H9 (cell line): ENCODE results near the gene PER2. TPM values are rescaled to one million over a fixed set of nuclear protein-coding genes. Genes with fewer than 3 reads are reported as not detected.

Experiments used
- DNase-seq: peaks from one replicate; pipeline ENCODE4 v3.0.0-alpha.2; 2017
- H2AFZ ChIP-seq: one replicate; pipeline ENCODE4 v1.6.1; 2013; ENCODE audit warnings: mild to moderate bottlenecking, low read length, control low read depth, moderate library complexity
- H2AK5ac ChIP-seq: 2 replicates; pipeline ENCODE4 v1.6.1; 2013; ENCODE audit warnings: low read length, control low read depth, mixed read lengths; ENCODE audit not compliant: insufficient read length
- H2BK120ac ChIP-seq: one replicate; pipeline ENCODE4 v1.6.1; 2013; ENCODE audit warnings: low read depth, mild to moderate bottlenecking, low read length, control low read depth, inconsistent platforms; ENCODE audit not compliant: poor library complexity, severe bottlenecking
- H2BK12ac ChIP-seq: 2 replicates; pipeline ENCODE4 v1.6.1; 2013; ENCODE audit warnings: low read length, control low read depth, mixed read lengths, low read depth; ENCODE audit not compliant: insufficient read length
- H2BK15ac ChIP-seq: 2 replicates; pipeline ENCODE4 v1.6.1; 2013; ENCODE audit warnings: low read depth, low read length, control low read depth
- H2BK20ac ChIP-seq: one replicate; pipeline ENCODE4 v1.6.1; 2013; ENCODE audit warnings: low read depth, mild to moderate bottlenecking, low read length, control low read depth, inconsistent platforms; ENCODE audit not compliant: poor library complexity, severe bottlenecking
- H2BK5ac ChIP-seq: 2 replicates; pipeline ENCODE4 v1.6.1; 2013; ENCODE audit warnings: low read length, control low read depth, mixed read lengths; ENCODE audit not compliant: insufficient read length
- H3K14ac ChIP-seq: 2 replicates; pipeline ENCODE4 v1.6.1; 2013; ENCODE audit warnings: low read length, control low read depth; ENCODE audit not compliant: insufficient read depth
- H3K18ac ChIP-seq: 2 replicates; pipeline ENCODE4 v1.6.1; 2013; ENCODE audit warnings: low read depth, mild to moderate bottlenecking, mixed read lengths, low read length, control low read depth; ENCODE audit not compliant: insufficient read length
- H3K23ac ChIP-seq: 2 replicates; pipeline ENCODE4 v1.6.1; 2013; ENCODE audit warnings: low read length, control low read depth, mixed read lengths, low read depth; ENCODE audit not compliant: insufficient read length
- H3K23me2 ChIP-seq: 2 replicates; pipeline ENCODE4 v1.6.1; 2013; ENCODE audit warnings: low read depth, mild to moderate bottlenecking, mixed read lengths, low read length, control low read depth; ENCODE audit not compliant: insufficient read length, poor library complexity, severe bottlenecking
- H3K27ac ChIP-seq: 2 replicates; pipeline ENCODE4 v1.5.1; 2013; ENCODE audit warnings: low read length, control low read depth, mixed read lengths, low read depth; ENCODE audit not compliant: insufficient read length
- H3K27me3 ChIP-seq: 2 replicates; pipeline ENCODE4 v1.6.1; 2013; ENCODE audit warnings: low read length, control low read depth, inconsistent platforms; ENCODE audit not compliant: insufficient read depth
- H3K4ac ChIP-seq: 2 replicates; pipeline ENCODE4 v1.6.1; 2013; ENCODE audit warnings: low read depth, mild to moderate bottlenecking, control low read depth, inconsistent platforms, low read length, moderate library complexity
- H3K4me1 ChIP-seq: 2 replicates; pipeline ENCODE4 v1.6.1; 2013; ENCODE audit warnings: low read length, control low read depth, inconsistent platforms; ENCODE audit not compliant: insufficient read depth
- H3K4me2 ChIP-seq: 2 replicates; pipeline ENCODE4 v1.6.1; 2013; ENCODE audit warnings: low read length, control low read depth, mixed read lengths; ENCODE audit not compliant: insufficient read length, insufficient read depth
- H3K56ac ChIP-seq: 2 replicates; pipeline ENCODE4 v1.6.1; 2013; ENCODE audit warnings: low read depth, mild to moderate bottlenecking, mixed read lengths, low read length, control low read depth; ENCODE audit not compliant: insufficient read length
- H3K79me1 ChIP-seq: 2 replicates; pipeline ENCODE4 v1.6.1; 2013; ENCODE audit warnings: low read depth, mild to moderate bottlenecking, moderate library complexity, low read length, control low read depth, inconsistent platforms; ENCODE audit not compliant: insufficient read depth, poor library complexity, severe bottlenecking
- H3K79me2 ChIP-seq: 2 replicates; pipeline ENCODE4 v1.6.1; 2013; ENCODE audit warnings: low read length, control low read depth, inconsistent platforms; ENCODE audit not compliant: insufficient read depth
- H3K9ac ChIP-seq: 2 replicates; pipeline ENCODE4 v1.6.1; 2013; ENCODE audit warnings: low read length, control low read depth, mixed read lengths; ENCODE audit not compliant: insufficient read length; ENCODE audit errors: extremely low read depth
- H3K9me3 ChIP-seq: one replicate; pipeline ENCODE4 v1.6.1; 2013; ENCODE audit warnings: low read depth, low read length, inconsistent platforms; ENCODE audit not compliant: control insufficient read depth
- H3T11ph ChIP-seq: one replicate; pipeline ENCODE4 v1.6.1; 2013; ENCODE audit warnings: mild to moderate bottlenecking, low read length, control low read depth, inconsistent platforms
- H4K20me1 ChIP-seq: one replicate; pipeline ENCODE4 v1.6.1; 2013; ENCODE audit not compliant: control insufficient read depth, insufficient read length, insufficient read depth
- H4K5ac ChIP-seq: 2 replicates; pipeline ENCODE4 v1.6.1; 2013; ENCODE audit warnings: low read depth, mild to moderate bottlenecking, mixed read lengths, low read length, control low read depth; ENCODE audit not compliant: insufficient read length
- H4K8ac ChIP-seq: replicated peaks from 2 replicates; pipeline ENCODE4 v1.6.1; 2013; ENCODE audit warnings: low read length, control low read depth, mixed read lengths, low read depth; ENCODE audit not compliant: insufficient read length
- H4K91ac ChIP-seq: 2 replicates; pipeline ENCODE4 v1.6.1; 2013; ENCODE audit warnings: low read depth, mild to moderate bottlenecking, moderate library complexity, mixed read lengths, low read length, control low read depth; ENCODE audit not compliant: insufficient read length
- H3K27ac Mint-ChIP-seq, 3 experiments: 2 replicates in 2 of 3; 3 replicates in 1 of 3; pipeline ENCODE4 v1.8.0; 2020 to 2021; ENCODE audit warnings: mixed read lengths in 3 of 3, mild to moderate bottlenecking in 1 of 3, moderate library complexity in 1 of 3
- H3K27me3 Mint-ChIP-seq: 2 replicates; pipeline ENCODE4 v1.8.0; 2021; ENCODE audit warnings: low read depth, mild to moderate bottlenecking, moderate library complexity, mixed read lengths
- H3K36me3 Mint-ChIP-seq, 3 experiments: 2 replicates in 2 of 3; 3 replicates in 1 of 3; pipeline ENCODE4 v1.8.0; 2020 to 2021; ENCODE audit warnings: low read depth in 3 of 3, mixed read lengths in 3 of 3; ENCODE audit not compliant: insufficient read depth in 1 of 3
- H3K4me1 Mint-ChIP-seq, 2 experiments: 2 replicates each; pipeline ENCODE4 v1.8.0; 2020; ENCODE audit warnings: mixed read lengths in 2 of 2
- H3K4me3 Mint-ChIP-seq, 2 experiments: 2 replicates in 1 of 2; 3 replicates in 1 of 2; pipeline ENCODE4 v1.8.0; 2020 to 2021; ENCODE audit warnings: mild to moderate bottlenecking in 2 of 2, mixed read lengths in 2 of 2, moderate library complexity in 1 of 2
- H3K9me3 Mint-ChIP-seq, 2 experiments: 2 replicates in 1 of 2; 3 replicates in 1 of 2; pipeline ENCODE4 v1.8.0; 2020; ENCODE audit warnings: mild to moderate bottlenecking in 2 of 2, mixed read lengths in 2 of 2, moderate library complexity in 1 of 2
- CTCF ChIP-seq: fragments of 200-600 bp; sonication (generic); conservative IDR thresholded peaks from 3 replicates; pipeline ENCODE4 v1.8.0; 2021; ENCODE audit warnings: antibody characterized with exemption, mild to moderate bottlenecking
- WGBS: extraction: QIAGEN DNeasy Blood & Tissue Kit; methylation state at CpG from one replicate; pipeline ENCODE4 v1.1.7; 2013; ENCODE audit warnings: missing lambda C conversion rate, low lambda C conversion rate, mixed read lengths; ENCODE audit not compliant: insufficient read length; ENCODE audit errors: extremely low coverage; 5-methylcytosine and 5-hydroxymethylcytosine counted together
- total RNA-seq: library from RNA; stranded (reverse); gene quantifications from 2 replicates; pipeline ENCODE4 v1.2.1, GENCODE V29; 2021

The PER2 gene
- total RNA-seq, 1 experiment from 2014 or later = 12.9 TPM

- Histone ChIP-seq H3K4me2 (no peak overlapping the region), H3K56ac (no peak overlapping the region), H4K91ac (no peak overlapping the region), H3K4ac (no peak overlapping the region), H2BK5ac (no peak overlapping the region), H3K79me2 (no peaks in the 10 kb centered on the region), H3K27me3 (peaks cover 8% of the 10 kb centered on the region; the same call in 1 of the 2 replicates), H3K27ac (no peak overlapping the region), H2BK20ac (no peak overlapping the region), H3K14ac (no peak overlapping the region), H3K79me1 (no peaks in the 10 kb centered on the region), H3K23me2 (peaks cover 9% of the 10 kb centered on the region), H3T11ph (no peak overlapping the region), H2AFZ (no peak overlapping the region), H4K20me1 (no peaks in the 10 kb centered on the region), H4K8ac (no peak overlapping the region), H3K4me1 (peaks cover 3% of the 10 kb centered on the region; the same call in 1 of the 2 replicates), H2AK5ac (no peak overlapping the region), H3K18ac (no peak overlapping the region), H2BK15ac (no peak overlapping the region), H2BK120ac (no peak overlapping the region), H3K23ac (no peak overlapping the region), H3K9ac (no peak overlapping the region), H3K9me3 (no peaks in the 10 kb centered on the region), H4K5ac (no peak overlapping the region), H2BK12ac (no peak overlapping the region)
- Mint-ChIP-seq H3K9me3 (no peaks in the 10 kb centered on the region; a peak in 1 of 5 replicates), H3K36me3 (peaks cover 0 to 2% (median 0%) of the 10 kb centered on the region in 3 experiments; a peak in 1 of 7 replicates), H3K4me3 (no peak overlapping the region), H3K27me3 (peaks cover 57% of the 10 kb centered on the region), H3K4me1 (peaks cover 12 to 14% of the 10 kb centered on the region in 2 experiments), H3K27ac (no peak overlapping the region)
- no peak for DNase-seq
- WGBS = no CpG with 5 or more reads among the region's 4 CpGs
- TF ChIP-seq CTCF = no peak
Measured at GRCh38 chr2:238228700-238229099, 59.7 kb downstream of the PER2 start.
